IMR-90 (cell line): ENCODE data around the gene SOX3. TPM values are rescaled to one million over a fixed set of nuclear protein-coding genes. Genes with fewer than 3 reads are reported as not detected.

Source experiments
- ATAC-seq: fragments of 200-7000 bp; cut with Tn5 transposase; 2 replicates; pipeline ENCODE4 v1.9.1; 2020; ENCODE audit warnings: low read depth, mild to moderate bottlenecking, moderate library complexity
- BruUV-seq: library from RNA; stranded (reverse); fragments of 400-500 nt; replicated peaks from 2 replicates; lab custom pipeline; 2021; lab: Mats Ljungman, UMichigan
- CTCF ChIA-PET: fragments of 300-600 bp; formaldehyde crosslinking; extraction: SDS; loops from one replicate; lab custom pipeline; 2021; ENCODE audit warnings: antibody characterized with exemption; lab: Yijun Ruan, JAX
- POLR2A ChIA-PET: fragments of 300-600 bp; sonication (Branson Sonifier 250); formaldehyde crosslinking; loops from one replicate; lab custom pipeline; 2022; ENCODE audit warnings: antibody characterized with exemption; ENCODE audit not compliant: unreplicated experiment; lab: Charles Lee
- DNase-seq: peaks from one replicate; pipeline ENCODE4 v3.0.0; 2013
- H2AFZ ChIP-seq: replicated peaks from 2 replicates; pipeline ENCODE3; 2013; ENCODE audit warnings: low read length, mild to moderate bottlenecking; ENCODE audit not compliant: poor library complexity
- H2AK5ac ChIP-seq: 2 replicates; pipeline ENCODE4 v1.6.1; 2013; ENCODE audit warnings: low read depth, low read length, inconsistent platforms
- H2AK9ac ChIP-seq: replicated peaks from 2 replicates; pipeline ENCODE3; 2013; ENCODE audit warnings: mild to moderate bottlenecking, low read depth, low read length, moderate library complexity; ENCODE audit not compliant: poor library complexity
- H2BK120ac ChIP-seq: 2 replicates; pipeline ENCODE4 v1.6.1; 2013; ENCODE audit warnings: low read depth, low read length, inconsistent platforms
- H2BK15ac ChIP-seq: 3 replicates; pipeline ENCODE4 v1.6.1; 2013; ENCODE audit warnings: low read depth, low read length, inconsistent platforms
- H2BK20ac ChIP-seq: 2 replicates; pipeline ENCODE4 v1.6.1; 2013; ENCODE audit warnings: low read depth, mild to moderate bottlenecking, inconsistent platforms, low read length, moderate library complexity
- H2BK5ac ChIP-seq: 2 replicates; pipeline ENCODE4 v1.6.1; 2013; ENCODE audit warnings: mild to moderate bottlenecking, low read depth, low read length, inconsistent platforms; ENCODE audit not compliant: poor library complexity, severe bottlenecking
- H3K14ac ChIP-seq: replicated peaks from 2 replicates; pipeline ENCODE4 v1.6.1; 2013; ENCODE audit warnings: low read depth, low read length, inconsistent platforms
- H3K18ac ChIP-seq: 2 replicates; pipeline ENCODE4 v1.6.1; 2013; ENCODE audit warnings: low read depth, low read length, control low read depth
- H3K23ac ChIP-seq: 2 replicates; pipeline ENCODE4 v1.6.1; 2013; ENCODE audit warnings: low read depth, low read length, inconsistent platforms
- H3K27ac ChIP-seq: 2 replicates; pipeline ENCODE4 v1.5.1; 2013; ENCODE audit warnings: mild to moderate bottlenecking, control low read depth, low read length; ENCODE audit not compliant: insufficient read depth
- H3K27me3 ChIP-seq: 2 replicates; pipeline ENCODE4 v1.6.1; 2013; ENCODE audit warnings: low read length; ENCODE audit not compliant: control insufficient read depth, insufficient read depth
- H3K36me3 ChIP-seq: 2 replicates; pipeline ENCODE4 v1.6.1; 2013; ENCODE audit warnings: low read length, mixed read lengths; ENCODE audit not compliant: control insufficient read depth, insufficient read depth
- H3K4ac ChIP-seq: 2 replicates; pipeline ENCODE4 v1.6.1; 2013; ENCODE audit warnings: low read depth, low read length, inconsistent platforms
- H3K4me1 ChIP-seq: 2 replicates; pipeline ENCODE4 v1.6.1; 2013; ENCODE audit warnings: low read length, mixed read lengths; ENCODE audit not compliant: control insufficient read depth, insufficient read depth
- H3K4me2 ChIP-seq: 2 replicates; pipeline ENCODE4 v1.6.1; 2013; ENCODE audit warnings: low read depth, mild to moderate bottlenecking, control low read depth, low read length, moderate library complexity
- H3K4me3 ChIP-seq: 2 replicates; pipeline ENCODE4 v1.5.1; 2013; ENCODE audit warnings: low read depth, mild to moderate bottlenecking, control low read depth, low read length, moderate library complexity; ENCODE audit not compliant: insufficient read depth
- H3K56ac ChIP-seq: 2 replicates; pipeline ENCODE4 v1.6.1; 2013; ENCODE audit warnings: low read length, inconsistent platforms; ENCODE audit not compliant: insufficient read depth; ENCODE audit errors: extremely low read depth
- H3K79me1 ChIP-seq, 2 experiments: 2 replicates each; pipeline ENCODE4 v1.6.1; 2013; ENCODE audit warnings: low read length in 2 of 2, inconsistent platforms in 1 of 2, low read depth in 1 of 2
- H3K9ac ChIP-seq: 2 replicates; pipeline ENCODE4 v1.6.1; 2013; ENCODE audit warnings: low read depth, low read length, control low read depth
- H3K9me1 ChIP-seq: 2 replicates; pipeline ENCODE4 v1.6.1; 2013; ENCODE audit warnings: low read length, inconsistent platforms; ENCODE audit not compliant: insufficient read depth
- H3K9me3 ChIP-seq: 2 replicates; pipeline ENCODE4 v1.6.1; 2013; ENCODE audit warnings: low read length; ENCODE audit not compliant: control insufficient read depth, insufficient read depth
- H4K20me1 ChIP-seq: 2 replicates; pipeline ENCODE4 v1.6.1; 2013; ENCODE audit warnings: low read length, inconsistent platforms; ENCODE audit not compliant: insufficient read depth
- H4K5ac ChIP-seq: 2 replicates; pipeline ENCODE4 v1.6.1; 2013; ENCODE audit warnings: mild to moderate bottlenecking, low read depth, low read length, control low read depth
- H4K8ac ChIP-seq, 2 experiments: 2 replicates each; pipeline ENCODE4 v1.6.1; 2013; ENCODE audit warnings: low read depth in 2 of 2, low read length in 2 of 2, control low read depth in 1 of 2, inconsistent platforms in 1 of 2
- H4K91ac ChIP-seq: 2 replicates; pipeline ENCODE4 v1.6.1; 2013; ENCODE audit warnings: low read depth, low read length, inconsistent platforms; ENCODE audit not compliant: insufficient read depth
- CEBPB ChIP-seq: IDR thresholded peaks from 2 replicates; pipeline ENCODE4 v1.6.1; 2012; ENCODE audit warnings: low read depth, low read length, improper control_type of control experiment
- POLR2A ChIP-seq: IDR thresholded peaks from 2 replicates; pipeline ENCODE4 v1.6.1; 2012; ENCODE audit warnings: mild to moderate bottlenecking, low read depth, low read length
- WGBS, 2 experiments: methylation state at CpG; one replicate each; pipeline versions ENCODE4 v1.1.5 to v1.1.7; 2013; ENCODE audit warnings: missing lambda C conversion rate in 2 of 2; ENCODE audit not compliant: insufficient read length in 1 of 2; ENCODE audit errors: extremely low coverage in 2 of 2; 5-methylcytosine and 5-hydroxymethylcytosine counted together
- dilution Hi-C: fragments of 300-500 bp; cut with HindIII; formaldehyde crosslinking; loops from one replicate; pipeline ENCODE4 v1.14.3; 2018; ENCODE audit warnings: low sequenced_read_pairs; ENCODE audit not compliant: unreplicated experiment
- in situ Hi-C: fragments of 300-500 bp; cut with MboI; formaldehyde crosslinking; loops from 3 replicates; pipeline ENCODE4 v1.14.3; 2019; ENCODE audit warnings: low sequenced_read_pairs, inconsistent platforms, mixed read lengths
- intact Hi-C: fragments of 100-400 bp; cut with micrococcal nuclease; formaldehyde crosslinking; loops from 2 replicates; pipeline ENCODE4 v1.10.0; 2022
- polyA plus RNA-seq, 3 experiments: library from polyadenylated mRNA; depleted of rRNA; stranded (reverse); fragments of >200 nt; gene quantifications; 2 replicates each; pipeline ENCODE4 v1.2.3, GENCODE V29; 2012; ENCODE audit warnings: low replicate concordance in 1 of 3
- total RNA-seq: library from RNA; depleted of rRNA; stranded (reverse); fragments of >200 nt; gene quantifications from 2 replicates; pipeline ENCODE4 v1.2.3, GENCODE V29; 2012

The SOX3 gene
- total and polyA plus RNA-seq, 2 of the 4 experiments (the other 2 are of a cell fraction): 0.03 TPM; not detected in 1

DNA sequence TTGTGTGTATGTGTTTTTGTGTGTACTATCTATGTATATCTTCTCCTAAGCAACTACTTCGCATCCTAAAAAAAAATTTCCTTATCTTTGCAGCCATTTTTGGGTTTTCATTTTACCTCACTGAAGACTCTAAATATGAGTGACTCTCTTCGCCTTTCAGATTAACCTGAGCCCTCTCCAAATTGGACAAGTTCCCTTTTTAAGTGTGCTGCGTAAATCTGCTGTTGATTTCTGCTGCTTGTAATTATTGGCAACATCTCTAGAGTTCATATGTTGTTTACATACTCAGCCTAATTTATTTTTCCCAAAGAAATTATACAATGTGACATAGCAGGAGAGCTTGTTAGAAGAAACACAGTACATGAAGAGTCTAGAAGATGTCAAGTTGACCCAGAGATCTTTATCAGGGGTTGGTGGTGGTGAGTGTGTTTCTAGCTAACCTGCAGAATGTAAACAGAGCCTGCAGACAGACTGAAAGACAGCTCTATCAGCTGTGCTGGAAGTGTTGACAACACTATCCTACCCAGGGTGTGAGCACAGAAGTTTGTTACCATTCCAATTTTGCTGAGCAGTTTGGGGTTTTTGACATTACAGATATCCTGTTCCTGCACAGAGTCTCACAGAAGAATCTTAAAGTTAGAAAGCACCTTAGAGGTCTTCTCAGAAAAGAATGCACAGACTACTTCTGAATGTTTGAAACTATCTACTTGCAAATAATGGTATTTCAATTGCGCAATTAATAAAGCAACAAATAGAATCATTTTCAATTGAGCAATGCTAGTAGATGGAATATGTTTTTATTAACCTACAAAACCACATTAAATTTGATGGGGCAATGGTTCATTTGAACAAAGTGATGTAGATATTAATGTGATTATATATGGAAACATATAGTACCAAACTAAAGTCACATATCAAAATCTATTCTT lies 12.5 kb downstream of the SOX3 start:
- no peak overlapping the region for H2BK20ac ChIP-seq
- H2BK5ac ChIP-seq: no peak overlapping the region
- DNase-seq (no peak), ATAC-seq (no peak)
- in situ Hi-C loops: no loop called here
- no CpG with 5 or more reads among the region's 4 CpGs for WGBS, 2 experiments
- no peak overlapping the region for H3K4ac ChIP-seq
- H3K27ac ChIP-seq: no peak overlapping the region
- H3K14ac ChIP-seq: no peak overlapping the region
- H3K4me1 ChIP-seq: no peaks in the 10 kb centered on the region
- no peak overlapping the region for H3K9ac ChIP-seq
- H3K56ac ChIP-seq: no peak overlapping the region
- H3K23ac ChIP-seq: no peak overlapping the region
- no peak overlapping the region for H3K4me3 ChIP-seq
- no peaks in the 10 kb centered on the region for H4K20me1 ChIP-seq
- dilution Hi-C loops: no loop called here
- no peaks in the 10 kb centered on the region for H3K9me3 ChIP-seq
- intact Hi-C loops: no loop called here
- H2BK15ac ChIP-seq: no peak overlapping the region
- no peak overlapping the region for H4K91ac ChIP-seq
- H3K79me1 ChIP-seq: no peaks in the 10 kb centered on the region
- H3K36me3 ChIP-seq: no peaks in the 10 kb centered on the region
- no TSS peak for BruUV-seq
- H3K18ac ChIP-seq: no peak overlapping the region
- H3K27me3 ChIP-seq: no peaks in the 10 kb centered on the region
- no peak overlapping the region for H2BK120ac ChIP-seq
- ChIA-PET CTCF (no interaction called here), POLR2A (no interaction called here)
- no peak overlapping the region for H2AFZ ChIP-seq
- H3K9me1 ChIP-seq: no peaks in the 10 kb centered on the region
- no peak overlapping the region for H2AK5ac ChIP-seq
- H3K4me2 ChIP-seq: no peak overlapping the region
- TF ChIP-seq CEBPB (peak; percentile 76), POLR2A (no peak)
- no peak overlapping the region for H4K5ac ChIP-seq
- no peak overlapping the region for H2AK9ac ChIP-seq
- no peak overlapping the region for H4K8ac ChIP-seq
